H9 (cell line): Measurements from ENCODE around the gene TNFSF9. TPM values are rescaled to one million over a fixed set of nuclear protein-coding genes. Genes with fewer than 3 reads are reported as not detected.

ENCODE experiments used
- DNase-seq: peaks from one replicate; pipeline ENCODE4 v3.0.0-alpha.2; 2017
- H2AFZ ChIP-seq: one replicate; pipeline ENCODE4 v1.6.1; 2013; ENCODE audit warnings: mild to moderate bottlenecking, low read length, control low read depth, moderate library complexity
- H2AK5ac ChIP-seq: 2 replicates; pipeline ENCODE4 v1.6.1; 2013; ENCODE audit warnings: low read length, control low read depth, mixed read lengths; ENCODE audit not compliant: insufficient read length
- H2BK120ac ChIP-seq: one replicate; pipeline ENCODE4 v1.6.1; 2013; ENCODE audit warnings: low read depth, mild to moderate bottlenecking, low read length, control low read depth, inconsistent platforms; ENCODE audit not compliant: poor library complexity, severe bottlenecking
- H2BK12ac ChIP-seq: 2 replicates; pipeline ENCODE4 v1.6.1; 2013; ENCODE audit warnings: low read length, control low read depth, mixed read lengths, low read depth; ENCODE audit not compliant: insufficient read length
- H2BK15ac ChIP-seq: 2 replicates; pipeline ENCODE4 v1.6.1; 2013; ENCODE audit warnings: low read depth, low read length, control low read depth
- H2BK20ac ChIP-seq: one replicate; pipeline ENCODE4 v1.6.1; 2013; ENCODE audit warnings: low read depth, mild to moderate bottlenecking, low read length, control low read depth, inconsistent platforms; ENCODE audit not compliant: poor library complexity, severe bottlenecking
- H2BK5ac ChIP-seq: 2 replicates; pipeline ENCODE4 v1.6.1; 2013; ENCODE audit warnings: low read length, control low read depth, mixed read lengths; ENCODE audit not compliant: insufficient read length
- H3K14ac ChIP-seq: 2 replicates; pipeline ENCODE4 v1.6.1; 2013; ENCODE audit warnings: low read length, control low read depth; ENCODE audit not compliant: insufficient read depth
- H3K18ac ChIP-seq: 2 replicates; pipeline ENCODE4 v1.6.1; 2013; ENCODE audit warnings: low read depth, mild to moderate bottlenecking, mixed read lengths, low read length, control low read depth; ENCODE audit not compliant: insufficient read length
- H3K23ac ChIP-seq: 2 replicates; pipeline ENCODE4 v1.6.1; 2013; ENCODE audit warnings: low read length, control low read depth, mixed read lengths, low read depth; ENCODE audit not compliant: insufficient read length
- H3K23me2 ChIP-seq: 2 replicates; pipeline ENCODE4 v1.6.1; 2013; ENCODE audit warnings: low read depth, mild to moderate bottlenecking, mixed read lengths, low read length, control low read depth; ENCODE audit not compliant: insufficient read length, poor library complexity, severe bottlenecking
- H3K27ac ChIP-seq: 2 replicates; pipeline ENCODE4 v1.5.1; 2013; ENCODE audit warnings: low read length, control low read depth, mixed read lengths, low read depth; ENCODE audit not compliant: insufficient read length
- H3K27me3 ChIP-seq: 2 replicates; pipeline ENCODE4 v1.6.1; 2013; ENCODE audit warnings: low read length, control low read depth, inconsistent platforms; ENCODE audit not compliant: insufficient read depth
- H3K4ac ChIP-seq: 2 replicates; pipeline ENCODE4 v1.6.1; 2013; ENCODE audit warnings: low read depth, mild to moderate bottlenecking, control low read depth, inconsistent platforms, low read length, moderate library complexity
- H3K4me1 ChIP-seq: 2 replicates; pipeline ENCODE4 v1.6.1; 2013; ENCODE audit warnings: low read length, control low read depth, inconsistent platforms; ENCODE audit not compliant: insufficient read depth
- H3K4me2 ChIP-seq: 2 replicates; pipeline ENCODE4 v1.6.1; 2013; ENCODE audit warnings: low read length, control low read depth, mixed read lengths; ENCODE audit not compliant: insufficient read length, insufficient read depth
- H3K56ac ChIP-seq: 2 replicates; pipeline ENCODE4 v1.6.1; 2013; ENCODE audit warnings: low read depth, mild to moderate bottlenecking, mixed read lengths, low read length, control low read depth; ENCODE audit not compliant: insufficient read length
- H3K79me1 ChIP-seq: 2 replicates; pipeline ENCODE4 v1.6.1; 2013; ENCODE audit warnings: low read depth, mild to moderate bottlenecking, moderate library complexity, low read length, control low read depth, inconsistent platforms; ENCODE audit not compliant: insufficient read depth, poor library complexity, severe bottlenecking
- H3K79me2 ChIP-seq: 2 replicates; pipeline ENCODE4 v1.6.1; 2013; ENCODE audit warnings: low read length, control low read depth, inconsistent platforms; ENCODE audit not compliant: insufficient read depth
- H3K9ac ChIP-seq: 2 replicates; pipeline ENCODE4 v1.6.1; 2013; ENCODE audit warnings: low read length, control low read depth, mixed read lengths; ENCODE audit not compliant: insufficient read length; ENCODE audit errors: extremely low read depth
- H3K9me3 ChIP-seq: one replicate; pipeline ENCODE4 v1.6.1; 2013; ENCODE audit warnings: low read depth, low read length, inconsistent platforms; ENCODE audit not compliant: control insufficient read depth
- H3T11ph ChIP-seq: one replicate; pipeline ENCODE4 v1.6.1; 2013; ENCODE audit warnings: mild to moderate bottlenecking, low read length, control low read depth, inconsistent platforms
- H4K20me1 ChIP-seq: one replicate; pipeline ENCODE4 v1.6.1; 2013; ENCODE audit not compliant: control insufficient read depth, insufficient read length, insufficient read depth
- H4K5ac ChIP-seq: 2 replicates; pipeline ENCODE4 v1.6.1; 2013; ENCODE audit warnings: low read depth, mild to moderate bottlenecking, mixed read lengths, low read length, control low read depth; ENCODE audit not compliant: insufficient read length
- H4K8ac ChIP-seq: replicated peaks from 2 replicates; pipeline ENCODE4 v1.6.1; 2013; ENCODE audit warnings: low read length, control low read depth, mixed read lengths, low read depth; ENCODE audit not compliant: insufficient read length
- H4K91ac ChIP-seq: 2 replicates; pipeline ENCODE4 v1.6.1; 2013; ENCODE audit warnings: low read depth, mild to moderate bottlenecking, moderate library complexity, mixed read lengths, low read length, control low read depth; ENCODE audit not compliant: insufficient read length
- H3K27ac Mint-ChIP-seq, 3 experiments: 2 replicates in 2 of 3; 3 replicates in 1 of 3; pipeline ENCODE4 v1.8.0; 2020 to 2021; ENCODE audit warnings: mixed read lengths in 3 of 3, mild to moderate bottlenecking in 1 of 3, moderate library complexity in 1 of 3
- H3K27me3 Mint-ChIP-seq: 2 replicates; pipeline ENCODE4 v1.8.0; 2021; ENCODE audit warnings: low read depth, mild to moderate bottlenecking, moderate library complexity, mixed read lengths
- H3K36me3 Mint-ChIP-seq, 3 experiments: 2 replicates in 2 of 3; 3 replicates in 1 of 3; pipeline ENCODE4 v1.8.0; 2020 to 2021; ENCODE audit warnings: low read depth in 3 of 3, mixed read lengths in 3 of 3; ENCODE audit not compliant: insufficient read depth in 1 of 3
- H3K4me1 Mint-ChIP-seq, 2 experiments: 2 replicates each; pipeline ENCODE4 v1.8.0; 2020; ENCODE audit warnings: mixed read lengths in 2 of 2
- H3K4me3 Mint-ChIP-seq, 2 experiments: 2 replicates in 1 of 2; 3 replicates in 1 of 2; pipeline ENCODE4 v1.8.0; 2020 to 2021; ENCODE audit warnings: mild to moderate bottlenecking in 2 of 2, mixed read lengths in 2 of 2, moderate library complexity in 1 of 2
- H3K9me3 Mint-ChIP-seq, 2 experiments: 2 replicates in 1 of 2; 3 replicates in 1 of 2; pipeline ENCODE4 v1.8.0; 2020; ENCODE audit warnings: mild to moderate bottlenecking in 2 of 2, mixed read lengths in 2 of 2, moderate library complexity in 1 of 2
- WGBS: extraction: QIAGEN DNeasy Blood & Tissue Kit; methylation state at CpG from one replicate; pipeline ENCODE4 v1.1.7; 2013; ENCODE audit warnings: missing lambda C conversion rate, low lambda C conversion rate, mixed read lengths; ENCODE audit not compliant: insufficient read length; ENCODE audit errors: extremely low coverage; 5-methylcytosine and 5-hydroxymethylcytosine counted together
- total RNA-seq: library from RNA; stranded (reverse); gene quantifications from 2 replicates; pipeline ENCODE4 v1.2.1, GENCODE V29; 2021
- TF ChIP-seq, protein P1 (sequence below): fragments of 200-600 bp; sonication (generic); conservative IDR thresholded peaks from 3 replicates; pipeline ENCODE4 v1.8.0; 2021; ENCODE audit warnings: antibody characterized with exemption, mild to moderate bottlenecking

TNFSF9 gene
- total RNA-seq, 1 experiment from 2014 or later: 1.9 TPM

DNA sequence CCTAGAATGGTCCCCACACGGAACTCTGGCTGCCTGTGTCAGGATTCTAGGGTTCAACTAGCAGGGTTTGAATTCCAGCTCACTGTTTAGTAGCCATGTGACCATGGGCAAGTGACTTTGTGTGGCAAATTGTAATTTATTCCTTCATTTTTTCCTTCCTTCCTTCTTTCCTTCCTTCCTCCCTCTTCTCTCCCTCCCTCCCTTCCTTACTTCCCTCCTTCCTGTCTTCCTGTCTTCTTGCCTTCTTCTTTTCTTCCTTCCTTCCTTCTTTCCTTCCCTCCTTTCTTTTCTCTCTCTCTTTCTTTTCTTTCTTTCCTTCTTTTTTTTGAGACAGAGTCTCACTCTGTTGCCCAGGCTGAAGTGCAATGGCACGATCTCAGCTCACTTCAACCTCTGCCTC is 40.7 kb upstream of the TNFSF9 start:
- Histone ChIP-seq H2BK5ac (no peak overlapping the region), H3K4me1 (no peaks in the 10 kb centered on the region), H3K9ac (no peak overlapping the region), H3K27me3 (no peaks in the 10 kb centered on the region), H4K5ac (no peak overlapping the region), H2AK5ac (no peak overlapping the region), H3T11ph (no peak overlapping the region), H3K4ac (no peak overlapping the region), H4K8ac (no peak overlapping the region), H3K27ac (no peak overlapping the region), H2BK120ac (no peak overlapping the region), H3K18ac (no peak overlapping the region), H3K23me2 (peaks cover 3% of the 10 kb centered on the region), H3K4me2 (no peak overlapping the region), H3K9me3 (no peaks in the 10 kb centered on the region), H2AFZ (no peak overlapping the region), H2BK15ac (no peak overlapping the region), H3K14ac (no peak overlapping the region), H2BK20ac (no peak overlapping the region), H3K56ac (no peak overlapping the region), H2BK12ac (no peak overlapping the region), H3K23ac (no peak overlapping the region), H4K91ac (no peak overlapping the region), H3K79me2 (no peaks in the 10 kb centered on the region), H4K20me1 (no peaks in the 10 kb centered on the region), H3K79me1 (no peaks in the 10 kb centered on the region)
- peaks cover 2 to 3% of the 10 kb centered on the region in 2 experiments; a peak in 1 of 5 replicates for H3K9me3 Mint-ChIP-seq
- no peak for DNase-seq
- no peak overlapping the region for H3K4me3 Mint-ChIP-seq
- no peak overlapping the region; a peak in 1 of 7 replicates for H3K27ac Mint-ChIP-seq
- WGBS: no CpG with 5 or more reads among the region's 2 CpGs
- peaks cover 21% of the 10 kb centered on the region for H3K27me3 Mint-ChIP-seq
- no peaks in the 10 kb centered on the region for H3K4me1 Mint-ChIP-seq
- H3K36me3 Mint-ChIP-seq: peaks cover 0 to 7% (median 0%) of the 10 kb centered on the region in 3 experiments; a peak in 2 of 7 replicates
- TF ChIP-seq, protein P1, sequence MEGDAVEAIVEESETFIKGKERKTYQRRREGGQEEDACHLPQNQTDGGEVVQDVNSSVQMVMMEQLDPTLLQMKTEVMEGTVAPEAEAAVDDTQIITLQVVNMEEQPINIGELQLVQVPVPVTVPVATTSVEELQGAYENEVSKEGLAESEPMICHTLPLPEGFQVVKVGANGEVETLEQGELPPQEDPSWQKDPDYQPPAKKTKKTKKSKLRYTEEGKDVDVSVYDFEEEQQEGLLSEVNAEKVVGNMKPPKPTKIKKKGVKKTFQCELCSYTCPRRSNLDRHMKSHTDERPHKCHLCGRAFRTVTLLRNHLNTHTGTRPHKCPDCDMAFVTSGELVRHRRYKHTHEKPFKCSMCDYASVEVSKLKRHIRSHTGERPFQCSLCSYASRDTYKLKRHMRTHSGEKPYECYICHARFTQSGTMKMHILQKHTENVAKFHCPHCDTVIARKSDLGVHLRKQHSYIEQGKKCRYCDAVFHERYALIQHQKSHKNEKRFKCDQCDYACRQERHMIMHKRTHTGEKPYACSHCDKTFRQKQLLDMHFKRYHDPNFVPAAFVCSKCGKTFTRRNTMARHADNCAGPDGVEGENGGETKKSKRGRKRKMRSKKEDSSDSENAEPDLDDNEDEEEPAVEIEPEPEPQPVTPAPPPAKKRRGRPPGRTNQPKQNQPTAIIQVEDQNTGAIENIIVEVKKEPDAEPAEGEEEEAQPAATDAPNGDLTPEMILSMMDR: no peak
